HG02970 (cell line): Measurements from ENCODE around the gene TPPP3.
"Not testable (repeated sequence)": the region's sequence is repeated elsewhere in the genome, so short reads cannot be mapped to it uniquely, and the experiment has no call there.

Source experiments
- ATAC-seq: cut with Tn5 transposase; IDR thresholded peaks from one replicate; pipeline ENCODE4 v1.9.1; 2021; ENCODE audit warnings: mild to moderate bottlenecking, moderate library complexity, moderate number of reproducible peaks; ENCODE audit not compliant: unreplicated experiment, low FRiP score

The TPPP3 gene

GRCh38 chr16:67356396-67356795 is 36.9 kb downstream of the TPPP3 start:
- ATAC-seq: no peak

- not testable (repeated sequence) for ATAC-seq
Measured at GRCh38 chr16:67352463-67352862, 40.8 kb downstream of the TPPP3 start.

- ATAC-seq: no peak
Measured at GRCh38 chr16:67350324-67350723, 43.0 kb downstream of the TPPP3 start.

GRCh38 chr16:67349172-67349571 is 44.1 kb downstream of the TPPP3 start:
- no peak for ATAC-seq

- ATAC-seq: no peak
Measured at GRCh38 chr16:67346341-67346740, 47.0 kb downstream of the TPPP3 start.

GRCh38 chr16:67345401-67345800 is 47.9 kb downstream of the TPPP3 start:
- ATAC-seq: no peak

- no peak for ATAC-seq
Measured at GRCh38 chr16:67342616-67343015, 50.7 kb downstream of the TPPP3 start.

- ATAC-seq: no peak
Measured at GRCh38 chr16:67341250-67341649, 52.0 kb downstream of the TPPP3 start.
